ENCODE results near the gene NEURL3.
A peak's percentile ranks its signal among the peaks of the same experiment; 100 is the strongest.

The NEURL3 gene

GRCh38 chr2:96539215-96539920 lies 34.2 kb upstream of the NEURL3 start:
- no peak for DNase-seq

DNA sequence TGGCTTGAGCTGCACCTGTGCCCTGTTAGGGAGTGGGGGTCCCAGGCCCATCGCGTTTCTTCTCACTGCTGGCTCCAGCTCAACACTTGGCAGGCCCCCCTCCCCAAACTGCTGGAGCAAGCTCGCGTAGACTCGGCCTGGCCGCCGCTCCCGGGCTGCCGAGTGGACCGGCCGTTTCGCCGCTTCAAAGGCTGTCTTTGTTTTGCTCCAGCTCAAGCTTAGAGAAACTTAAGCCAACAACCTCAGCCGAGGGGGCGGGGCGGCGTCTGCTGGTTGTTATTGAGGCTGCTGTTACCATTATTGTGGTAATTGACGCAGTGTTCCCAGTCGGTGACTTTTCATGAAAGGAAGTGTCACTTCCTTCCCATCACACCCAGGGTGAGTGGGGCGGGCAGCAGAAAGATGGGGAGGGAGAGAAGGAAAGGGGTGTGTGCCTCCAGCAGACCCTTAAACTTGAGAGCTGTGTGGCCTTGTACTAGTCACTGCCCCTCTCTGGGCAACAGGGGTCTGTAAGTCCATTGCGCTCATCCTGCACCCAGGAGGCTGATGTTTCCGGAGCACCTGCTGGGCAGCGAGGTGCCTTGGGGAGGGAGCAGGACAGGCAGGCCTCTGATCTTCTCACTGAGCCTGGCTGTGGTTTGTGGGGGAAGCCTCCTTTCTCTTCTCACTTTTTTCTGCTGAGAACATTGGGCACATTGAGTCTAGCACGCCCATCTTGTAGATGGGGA lies 33.5 kb upstream of the NEURL3 start:
- DNase-seq = peak; percentile 78

DNA sequence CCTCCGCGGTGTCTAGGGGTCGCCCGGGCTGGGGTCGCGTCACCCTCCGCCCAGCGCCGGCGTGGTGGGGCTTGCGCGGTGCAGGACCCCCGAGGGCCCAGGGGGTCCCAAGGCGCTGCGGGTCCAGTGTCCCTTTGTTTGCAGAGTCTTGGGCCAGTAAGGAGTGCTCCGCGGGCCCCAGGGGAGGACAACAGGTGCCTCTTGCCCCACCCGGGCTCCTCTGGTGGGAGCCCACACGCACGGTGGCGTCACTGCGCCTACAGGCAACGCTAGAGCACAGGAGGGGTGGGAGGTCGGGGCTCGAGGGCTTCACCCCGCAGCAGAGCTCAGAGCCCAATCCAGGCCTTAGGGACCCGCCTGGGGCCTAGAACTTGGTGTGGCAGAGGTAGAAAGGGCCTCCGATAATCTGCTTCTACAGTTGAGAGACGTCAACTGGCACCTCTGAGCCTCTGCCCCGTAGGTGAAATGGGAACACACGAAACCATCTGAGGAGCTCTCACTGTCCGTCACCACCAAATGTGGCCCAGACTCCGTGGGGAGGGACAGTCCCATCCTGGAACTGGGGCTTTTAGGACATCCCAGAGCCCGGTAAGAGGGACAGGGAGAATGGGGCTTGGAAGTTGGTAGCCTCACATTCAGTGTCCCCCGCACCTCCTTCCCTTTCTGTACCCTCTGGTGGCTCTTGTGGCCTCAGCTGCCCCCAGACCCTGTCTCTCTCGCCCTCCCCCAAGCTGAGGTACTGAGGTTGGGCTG lies 32.8 kb upstream of the NEURL3 start:
- DNase-seq = peak; percentile 54

DNA sequence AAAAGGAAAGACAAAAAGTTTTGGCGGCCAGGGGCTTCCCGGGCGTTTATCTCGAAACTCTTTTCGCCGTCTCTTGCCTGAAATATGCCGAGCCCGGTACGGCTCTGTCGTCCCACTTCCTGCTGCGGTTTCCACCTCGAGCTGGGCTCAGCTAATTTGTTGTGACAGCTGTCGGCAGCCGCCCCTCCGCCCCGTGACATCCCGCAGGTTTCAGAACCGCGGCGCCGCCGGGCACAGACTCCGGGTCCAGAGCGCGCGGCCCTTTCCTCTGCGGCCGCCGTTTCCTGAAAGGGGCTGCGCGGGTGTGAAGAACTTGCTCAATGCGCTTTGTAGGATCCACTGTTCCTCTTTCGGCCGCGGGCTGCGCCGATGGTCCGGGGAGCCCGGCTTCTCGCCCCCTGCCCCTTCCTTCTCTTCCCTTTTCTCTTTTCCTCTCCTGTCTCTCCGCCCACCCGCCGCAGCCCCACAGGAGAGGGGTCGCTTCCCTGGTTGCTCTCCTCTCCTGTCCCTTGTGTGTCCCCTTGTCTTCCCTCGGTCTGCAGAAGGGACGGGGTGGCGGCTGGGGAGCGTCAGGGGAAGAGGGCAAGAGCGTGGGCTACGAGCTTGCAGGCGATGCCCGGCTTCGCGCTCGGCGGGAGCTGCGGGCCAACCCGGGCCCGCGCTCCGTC lies 32.0 kb upstream of the NEURL3 start:
- DNase-seq = peak; percentile 94

DNA sequence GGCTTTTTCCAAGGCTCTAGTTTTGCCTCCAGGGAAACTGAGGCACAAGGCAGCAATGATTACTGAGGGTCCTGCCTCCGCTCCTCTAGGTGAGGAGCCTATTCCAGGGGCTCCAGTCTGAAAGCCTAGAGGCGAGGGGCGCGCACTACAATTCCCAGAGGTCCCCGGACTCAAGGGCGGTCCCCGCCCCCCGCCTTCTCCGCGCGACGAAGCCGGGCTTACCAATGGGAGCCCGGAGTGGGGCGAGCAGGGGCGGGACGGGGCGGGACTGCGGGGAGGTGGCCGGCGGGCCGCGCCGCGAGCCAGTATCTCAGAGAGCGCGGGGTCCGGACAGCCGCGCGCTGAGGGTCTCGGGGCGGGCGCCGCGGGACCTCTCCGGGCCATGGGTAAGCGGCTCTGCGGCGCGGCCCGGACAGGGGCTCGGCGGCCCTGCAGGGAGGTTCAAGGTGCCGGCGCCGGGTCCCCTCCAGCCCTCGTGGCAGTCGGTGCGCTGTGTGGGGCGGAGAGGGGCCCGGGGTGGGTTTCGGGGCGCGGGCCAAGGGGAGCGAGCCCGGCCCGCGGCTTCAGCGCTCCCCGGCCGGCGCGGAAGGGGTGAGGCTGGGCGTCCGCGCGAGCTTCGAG lies 31.4 kb upstream of the NEURL3 start, which contains the start of gene ARID5A:
Gene ARID5A, plus strand, starts transcription at position 308 of the 621 bp plus-strand sequence. Its CDS starts 75 bp downstream, at position 383.
- peak; percentile 79 for DNase-seq

- no peak for DNase-seq
Observed at GRCh38 chr2:96535331-96535730, 30.2 kb upstream of the NEURL3 start.

- no peak for DNase-seq
Observed at GRCh38 chr2:96534701-96535181, 29.6 kb upstream of the NEURL3 start.

- no peak for DNase-seq
Observed at GRCh38 chr2:96534141-96534540, 29.0 kb upstream of the NEURL3 start.

DNA sequence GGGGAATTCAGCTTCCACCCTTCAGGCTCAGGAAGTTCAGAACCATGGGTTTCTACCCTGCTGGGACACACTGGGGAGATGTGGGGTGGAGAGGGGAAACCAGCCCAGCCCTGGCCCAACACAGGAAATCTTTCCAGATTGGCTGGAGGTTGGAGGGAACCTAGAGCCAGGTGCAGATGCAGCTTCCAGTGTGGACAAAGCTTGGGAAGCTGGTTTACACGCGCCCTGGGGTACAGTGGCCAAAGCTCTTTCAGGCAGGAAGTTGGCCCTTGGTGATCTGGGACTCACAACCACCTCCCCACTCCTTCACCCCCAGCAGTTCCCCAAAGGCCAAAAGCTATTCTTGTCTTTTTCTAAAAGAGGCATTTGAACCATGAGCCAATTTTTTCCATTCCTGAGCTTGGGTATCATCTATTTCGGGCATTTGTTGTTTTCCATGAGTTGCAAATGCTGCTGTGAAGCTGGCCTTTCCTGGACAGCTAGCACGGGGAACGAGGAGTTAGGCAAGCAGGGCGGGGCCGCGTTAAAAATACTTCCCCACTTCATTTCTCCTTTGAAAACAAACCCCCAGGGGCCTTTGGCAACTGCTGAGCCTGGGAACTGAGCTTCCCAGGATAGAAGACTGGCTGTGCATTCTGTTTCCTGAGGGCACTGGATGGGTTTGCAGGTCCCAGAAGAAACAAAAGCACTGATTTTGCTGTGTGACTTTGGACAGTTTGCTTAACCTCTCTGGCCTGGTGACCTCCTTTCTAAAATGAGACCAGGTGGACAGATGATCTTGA lies 28.3 kb upstream of the NEURL3 start:
- no peak for DNase-seq

- DNase-seq = no peak
Observed at GRCh38 chr2:96532641-96533291, 27.6 kb upstream of the NEURL3 start.

GRCh38 chr2:96531872-96532505 lies 26.8 kb upstream of the NEURL3 start:
- no peak for DNase-seq

- no peak for DNase-seq
Observed at GRCh38 chr2:96531366-96531765, 26.2 kb upstream of the NEURL3 start.

- DNase-seq = no peak
Observed at GRCh38 chr2:96530474-96531357, 25.6 kb upstream of the NEURL3 start.

- DNase-seq = no peak
Observed at GRCh38 chr2:96530144-96530430, 24.9 kb upstream of the NEURL3 start.

DNA sequence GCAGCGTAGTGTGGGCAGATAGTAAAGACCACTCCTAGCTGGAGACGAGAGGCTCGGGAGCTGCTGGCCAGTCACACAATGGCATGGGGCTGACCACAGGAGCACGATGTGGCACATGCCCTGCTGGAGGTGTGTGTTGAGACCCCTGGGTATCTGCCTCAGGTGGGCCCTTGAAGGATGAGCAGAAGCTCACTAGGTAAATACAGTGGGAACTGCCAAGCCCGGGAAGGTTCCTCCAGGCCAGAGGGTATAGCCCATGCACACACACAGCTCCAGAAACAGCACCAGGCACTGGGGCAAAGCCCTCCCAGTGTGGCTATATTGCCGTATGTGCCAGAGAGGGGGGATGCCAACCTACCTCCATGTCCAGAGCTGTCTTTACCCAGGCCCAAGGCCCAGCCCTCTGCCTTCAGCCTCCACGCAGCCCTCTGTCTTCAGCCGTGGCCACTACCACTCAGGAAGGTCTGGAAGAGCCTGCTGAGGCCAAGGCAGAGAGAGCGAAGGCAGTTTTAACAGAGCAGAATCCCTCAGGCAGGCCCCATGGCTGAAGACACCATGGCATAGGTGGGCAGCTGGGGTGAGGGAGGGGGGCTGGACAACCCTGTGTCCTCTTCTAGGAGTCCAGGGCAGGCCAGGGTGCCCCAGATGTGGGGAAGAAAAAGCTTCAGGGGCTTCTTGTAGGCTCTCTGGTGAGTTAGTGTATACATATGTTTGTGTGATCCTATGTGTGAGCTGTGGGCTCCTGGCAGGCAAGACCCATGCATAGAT lies 24.4 kb upstream of the NEURL3 start:
- DNase-seq = no peak

DNA sequence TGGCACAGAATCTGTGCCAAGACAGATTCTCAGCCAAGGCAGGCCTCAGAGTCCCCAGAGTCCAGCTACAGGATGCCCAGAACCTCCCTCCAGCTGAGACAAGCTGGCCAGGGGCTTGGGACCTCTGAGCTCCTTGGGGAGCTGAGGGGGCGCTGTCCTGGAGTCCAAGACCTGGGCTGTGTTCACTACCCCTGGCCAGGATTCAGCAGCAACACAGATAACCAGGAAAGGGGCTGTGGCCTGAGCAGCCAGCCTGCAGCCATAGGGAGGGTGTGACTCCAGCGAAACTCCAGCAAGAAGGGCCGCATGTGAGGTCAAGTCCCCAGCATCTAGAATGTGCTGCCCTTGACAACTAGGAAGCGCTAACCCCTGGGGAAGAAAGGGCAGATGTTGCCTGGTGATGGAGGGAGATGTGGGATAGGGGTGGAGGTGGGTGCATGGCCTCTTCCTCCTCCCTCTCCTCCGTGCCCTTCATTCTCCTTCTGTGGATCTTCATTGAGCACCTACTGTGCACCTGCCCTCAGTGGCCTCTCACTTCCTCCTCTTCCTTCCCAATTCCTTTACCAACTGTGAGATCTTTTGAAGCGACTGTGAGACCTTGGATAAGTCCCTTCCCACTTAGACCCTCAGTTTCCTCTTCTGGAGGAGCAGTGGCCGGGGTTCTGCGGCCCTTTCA lies 23.7 kb upstream of the NEURL3 start:
- DNase-seq = no peak

GRCh38 chr2:96528006-96528699 lies 23.0 kb upstream of the NEURL3 start:
- no peak for DNase-seq

Data from NK-92 treated with Interleukin-12 subunit alpha and Interleukin-12 subunit beta, amount 100 ng/mL, for 24 hours (cell line).